Fibroblast of the aortic adventitia (primary cell): ENCODE results near the gene POLH. TPM values are rescaled to one million over a fixed set of nuclear protein-coding genes. Genes with fewer than 3 reads are reported as not detected.
"Not testable (repeated sequence)": the region's sequence is repeated elsewhere in the genome, so short reads cannot be mapped to it uniquely, and the experiment has no call there.

ENCODE experiments used
- DNase-seq: peaks from one replicate; pipeline ENCODE4 v3.0.0-alpha.2; 2010; ENCODE audit warnings: low read depth
- H3K4me3 ChIP-seq: 2 replicates; pipeline ENCODE4 v1.5.1; 2011; ENCODE audit warnings: low read depth, mild to moderate bottlenecking, control low read depth, low read length, moderate library complexity
- total RNA-seq: library from RNA; depleted of rRNA; stranded (reverse); fragments of >200 nt; gene quantifications from 2 replicates; pipeline ENCODE4 v1.2.3, GENCODE V29; 2012; ENCODE audit warnings: low replicate concordance
- TF ChIP-seq, protein P1 (sequence below): IDR thresholded peaks from 2 replicates; pipeline ENCODE4 v1.5.1; 2011; ENCODE audit warnings: mild to moderate bottlenecking, low read length, control low read depth, inconsistent platforms; ENCODE audit not compliant: insufficient read depth

Gene POLH
- total RNA-seq, 1 donor = 30.6 TPM

GRCh38 chr6:43579171-43579570 is 3.2 kb downstream of the POLH start:
- H3K4me3 ChIP-seq = no peak overlapping the region
- TF ChIP-seq, protein P1, sequence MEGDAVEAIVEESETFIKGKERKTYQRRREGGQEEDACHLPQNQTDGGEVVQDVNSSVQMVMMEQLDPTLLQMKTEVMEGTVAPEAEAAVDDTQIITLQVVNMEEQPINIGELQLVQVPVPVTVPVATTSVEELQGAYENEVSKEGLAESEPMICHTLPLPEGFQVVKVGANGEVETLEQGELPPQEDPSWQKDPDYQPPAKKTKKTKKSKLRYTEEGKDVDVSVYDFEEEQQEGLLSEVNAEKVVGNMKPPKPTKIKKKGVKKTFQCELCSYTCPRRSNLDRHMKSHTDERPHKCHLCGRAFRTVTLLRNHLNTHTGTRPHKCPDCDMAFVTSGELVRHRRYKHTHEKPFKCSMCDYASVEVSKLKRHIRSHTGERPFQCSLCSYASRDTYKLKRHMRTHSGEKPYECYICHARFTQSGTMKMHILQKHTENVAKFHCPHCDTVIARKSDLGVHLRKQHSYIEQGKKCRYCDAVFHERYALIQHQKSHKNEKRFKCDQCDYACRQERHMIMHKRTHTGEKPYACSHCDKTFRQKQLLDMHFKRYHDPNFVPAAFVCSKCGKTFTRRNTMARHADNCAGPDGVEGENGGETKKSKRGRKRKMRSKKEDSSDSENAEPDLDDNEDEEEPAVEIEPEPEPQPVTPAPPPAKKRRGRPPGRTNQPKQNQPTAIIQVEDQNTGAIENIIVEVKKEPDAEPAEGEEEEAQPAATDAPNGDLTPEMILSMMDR = no peak
- no peak for DNase-seq

GRCh38 chr6:43582911-43583310 is 6.9 kb downstream of the POLH start:
- TF ChIP-seq, protein P1 = no peak
- no peak for DNase-seq
- no peak overlapping the region for H3K4me3 ChIP-seq

GRCh38 chr6:43584892-43585570 is 9.0 kb downstream of the POLH start:
- DNase-seq = no peak

DNA sequence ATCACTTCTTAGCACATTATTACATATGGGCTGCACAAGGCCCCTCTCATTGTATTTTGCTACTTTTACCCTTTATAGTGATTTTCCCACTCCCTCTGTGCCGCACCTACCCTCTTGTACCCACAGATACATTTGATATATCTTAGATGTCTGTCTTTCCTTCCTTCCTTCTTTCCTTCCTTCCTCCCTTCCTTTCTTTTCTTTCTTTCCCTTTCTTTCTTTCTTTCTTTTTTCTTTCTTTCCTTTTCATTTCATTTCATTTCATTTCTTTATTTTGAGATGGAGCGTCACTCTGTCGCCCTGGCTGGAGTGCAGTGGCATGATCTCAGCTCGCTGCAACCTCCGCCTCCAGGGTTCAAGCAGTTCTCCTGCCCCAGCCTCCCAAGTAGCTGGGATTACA is 12.2 kb downstream of the POLH start:
- DNase-seq = no peak
- H3K4me3 ChIP-seq = no peak overlapping the region
- TF ChIP-seq, protein P1 = no peak

More at GRCh38 chr6:43584892-43585570, 9.0 kb downstream of the POLH start:
- TF ChIP-seq, protein P1 = no peak
- no peak overlapping the region for H3K4me3 ChIP-seq

GRCh38 chr6:43589564-43589963 is 13.6 kb downstream of the POLH start:
- not testable (repeated sequence) for DNase-seq, H3K4me3 ChIP-seq

DNA sequence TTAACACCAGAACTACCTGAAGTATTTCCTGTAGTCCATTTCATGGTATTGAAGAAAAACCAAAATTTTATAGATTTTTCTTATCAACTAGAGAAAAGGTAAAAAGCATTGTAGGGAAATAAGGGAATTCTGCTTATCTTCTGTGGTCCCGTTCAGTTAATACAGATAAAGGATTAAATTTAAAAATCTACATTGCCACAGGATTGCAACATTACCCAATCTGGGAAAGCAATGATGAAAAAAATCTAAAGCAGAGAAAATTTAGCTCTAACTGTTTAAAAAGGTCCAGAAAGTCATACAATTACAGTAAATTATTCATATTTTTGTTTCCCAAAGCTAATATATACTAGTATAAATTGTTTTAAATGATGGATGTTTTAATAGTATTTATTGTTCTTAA is 18.0 kb downstream of the POLH start:
- TF ChIP-seq, protein P1 = no peak
- DNase-seq = peak; percentile 37
- no peak overlapping the region for H3K4me3 ChIP-seq

DNA sequence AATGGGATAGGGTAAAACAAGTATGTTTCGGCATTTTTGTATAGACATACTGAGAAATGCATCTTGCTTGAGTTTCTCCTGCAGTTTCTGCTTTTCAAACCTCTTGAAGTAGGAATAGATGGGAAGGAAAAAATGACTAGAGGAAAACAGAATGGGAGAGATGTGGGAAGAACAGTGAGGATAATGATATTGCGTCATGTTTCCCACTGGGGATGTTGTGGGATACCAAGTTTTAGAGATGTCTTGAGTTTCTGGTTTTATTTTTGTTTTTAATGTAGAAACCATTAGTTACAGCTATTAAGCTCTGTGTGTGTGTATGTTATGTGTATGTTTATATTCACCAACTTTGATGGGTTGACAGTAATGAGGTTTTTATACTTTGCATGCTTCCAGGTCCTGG is 24.6 kb downstream of the POLH start:
- TF ChIP-seq, protein P1 = no peak
- H3K4me3 ChIP-seq = no peak overlapping the region
- no peak for DNase-seq
